Psoas muscle (tissue), 8 donors: ENCODE results near the gene GRIP1. TPM values are rescaled to one million over a fixed set of nuclear protein-coding genes. Genes with fewer than 3 reads are reported as not detected.

Experiments
- ATAC-seq, 4 donors: fragments of 200-7000 bp; cut with Tn5 transposase; one replicate each; pipeline ENCODE4 v1.9.1; 2020; ENCODE audit warnings: moderate library complexity in 3 of 4, mild to moderate bottlenecking in 2 of 4
- DNase-seq, 2 donors: peaks; one replicate each; pipeline ENCODE4 v3.0.0-alpha.2; 2020
- H3K27ac ChIP-seq: fragments of 200-600 bp; one replicate; pipeline ENCODE4 v1.8.0; 2022
- H3K27me3 ChIP-seq, 3 donors: fragments of 200-600 bp in 1 of 3; one replicate each; pipeline versions ENCODE4 v1.6.1 to v1.8.0; 2013 to 2022; ENCODE audit warnings: low read length in 2 of 3, mild to moderate bottlenecking in 2 of 3, moderate library complexity in 1 of 3; ENCODE audit not compliant: insufficient read depth in 3 of 3
- H3K36me3 ChIP-seq, 2 donors: fragments of 200-600 bp in 1 of 2; one replicate each; pipeline versions ENCODE4 v1.6.1 to v1.8.0; 2013 to 2022; ENCODE audit warnings: low read depth in 1 of 2, mild to moderate bottlenecking in 1 of 2, moderate library complexity in 1 of 2; ENCODE audit not compliant: insufficient read depth in 1 of 2
- H3K4me1 ChIP-seq: fragments of 200-600 bp; one replicate; pipeline ENCODE4 v1.8.0; 2022
- H3K4me3 ChIP-seq: fragments of 200-600 bp; one replicate; pipeline ENCODE4 v1.8.0; 2022; ENCODE audit warnings: mild to moderate bottlenecking
- H3K9me3 ChIP-seq: fragments of 200-600 bp; one replicate; pipeline ENCODE4 v1.8.0; 2022
- CTCF ChIP-seq: fragments of 200-600 bp; IDR thresholded peaks from one replicate; pipeline ENCODE4 v1.8.0; 2022; ENCODE audit warnings: antibody characterized with exemption
- WGBS, 3 donors: extraction: QIAGEN DNeasy Blood & Tissue Kit; methylation state at CpG; one replicate each; pipeline versions ENCODE4 v1.1.6 to v1.1.7; 2013; 5-methylcytosine and 5-hydroxymethylcytosine counted together
- intact Hi-C, 2 donors: fragments of 100-400 bp; cut with DNase I; formaldehyde crosslinking; loops; one replicate each; pipeline versions ENCODE4 v1.11.0 to v1.14.2; 2022
- polyA plus RNA-seq, 3 donors: library from polyadenylated mRNA; stranded (reverse); fragments of 200-250 nt; gene quantifications; one replicate each; pipeline ENCODE4 v1.2.3, GENCODE V29; 2013
- total RNA-seq, 4 donors: library from RNA; stranded (reverse); fragmentation: NEBNext Ultra II Directional in 2 of 4; extraction: Animal tissue kit (Norgen Biotek cat#: 25700) in 2 of 4; gene quantifications; one replicate each; pipeline versions ENCODE4 v1.2.1 to v1.2.4, GENCODE V29; 2021 to 2023
- donor health status: healthy with polysubstance abuse.
- donor health status: DM: no; HTN: no; CAD: no; lungs with moderate emphysema.
- donor health status: Bipolar disorder and iron deficiency.
- donor health status: healthy.
- donor health status: DM: yes; HTN: yes; CAD: no.
- donor health status: DM: no; HTN: no; CAD: no.
- donor health status: DM: no; HTN: no; CAD: no.
- donor health status: DM: yes; HTN: yes; CAD: no.

GRIP1 gene
- total and polyA plus RNA-seq, 7 donors: 0.05 to 4.1 (median 1.6) TPM

- no peaks in the 10 kb centered on the region for H3K36me3 ChIP-seq
- no peaks in the 10 kb centered on the region for H3K4me1 ChIP-seq
- no peaks in the 10 kb centered on the region for H3K27me3 ChIP-seq
- intact Hi-C loops: no loop called here
- no peaks in the 10 kb centered on the region for H3K9me3 ChIP-seq
- TF ChIP-seq CTCF: no peak
- no peak overlapping the region for H3K4me3 ChIP-seq
- DNase-seq (no peak), ATAC-seq (no peak)
- no peak overlapping the region for H3K27ac ChIP-seq
- WGBS, 3 donors: 10 to 21% (median 15%) methylated on average over 1 of the region's 1 CpG
Measured at GRCh38 chr12:66496595-66496994, 182.3 kb downstream of the GRIP1 start.

GRCh38 chr12:66495709-66496108 lies 183.2 kb downstream of the GRIP1 start:
- no peak for TF ChIP-seq CTCF
- H3K27me3 ChIP-seq: no peaks in the 10 kb centered on the region
- no peak overlapping the region for H3K27ac ChIP-seq
- H3K9me3 ChIP-seq: no peaks in the 10 kb centered on the region
- ATAC-seq (no peak), DNase-seq (no peak)
- H3K36me3 ChIP-seq: no peaks in the 10 kb centered on the region
- intact Hi-C loops: no loop called here
- H3K4me3 ChIP-seq: no peak overlapping the region
- no peaks in the 10 kb centered on the region for H3K4me1 ChIP-seq
- 49 to 53% (median 52%) methylated on average over 14 of the region's 14 CpGs for WGBS, 3 donors

- H3K4me1 ChIP-seq: no peaks in the 10 kb centered on the region
- no peaks in the 10 kb centered on the region for H3K27me3 ChIP-seq
- H3K9me3 ChIP-seq: no peaks in the 10 kb centered on the region
- H3K36me3 ChIP-seq: no peaks in the 10 kb centered on the region
- no peak overlapping the region for H3K27ac ChIP-seq
- no peak overlapping the region for H3K4me3 ChIP-seq
- TF ChIP-seq CTCF: no peak
- ATAC-seq: no peak
- intact Hi-C loops: no loop called here
- DNase-seq: no peak
Measured at GRCh38 chr12:66493819-66494218, 185.1 kb downstream of the GRIP1 start.

- no peak overlapping the region for H3K27ac ChIP-seq
- no peak for ATAC-seq
- 35 to 41% (median 38%) methylated on average over 3 of the region's 3 CpGs for whole genome bisulfite sequencing, 3 donors
- no peak for DNase-seq
- no peak for TF ChIP-seq CTCF
- H3K4me3 ChIP-seq: no peak overlapping the region
- H3K27me3 ChIP-seq: no peaks in the 10 kb centered on the region
- H3K36me3 ChIP-seq: no peaks in the 10 kb centered on the region
- intact Hi-C loops: no loop called here
- no peaks in the 10 kb centered on the region for H3K9me3 ChIP-seq
- H3K4me1 ChIP-seq: no peaks in the 10 kb centered on the region
Measured at GRCh38 chr12:66491853-66492252, 187.0 kb downstream of the GRIP1 start.

- DNase-seq: no peak
- 49 to 67% (median 59%) methylated on average over 3 of the region's 3 CpGs for WGBS, 3 donors
- H3K27ac ChIP-seq: no peak overlapping the region
- intact Hi-C loops: no loop called here
- no peaks in the 10 kb centered on the region for H3K4me1 ChIP-seq
- TF ChIP-seq CTCF: no peak
- no peaks in the 10 kb centered on the region for H3K36me3 ChIP-seq
- H3K9me3 ChIP-seq: no peaks in the 10 kb centered on the region
- no peaks in the 10 kb centered on the region for H3K27me3 ChIP-seq
- no peak for ATAC-seq
- no peak overlapping the region for H3K4me3 ChIP-seq
Measured at GRCh38 chr12:66482351-66483203, 196.3 kb downstream of the GRIP1 start.
